Measurements from ENCODE around the gene ITGB5. TPM values are rescaled to one million over a fixed set of nuclear protein-coding genes. Genes with fewer than 3 reads are reported as not detected.

Gene ITGB5, protein sequence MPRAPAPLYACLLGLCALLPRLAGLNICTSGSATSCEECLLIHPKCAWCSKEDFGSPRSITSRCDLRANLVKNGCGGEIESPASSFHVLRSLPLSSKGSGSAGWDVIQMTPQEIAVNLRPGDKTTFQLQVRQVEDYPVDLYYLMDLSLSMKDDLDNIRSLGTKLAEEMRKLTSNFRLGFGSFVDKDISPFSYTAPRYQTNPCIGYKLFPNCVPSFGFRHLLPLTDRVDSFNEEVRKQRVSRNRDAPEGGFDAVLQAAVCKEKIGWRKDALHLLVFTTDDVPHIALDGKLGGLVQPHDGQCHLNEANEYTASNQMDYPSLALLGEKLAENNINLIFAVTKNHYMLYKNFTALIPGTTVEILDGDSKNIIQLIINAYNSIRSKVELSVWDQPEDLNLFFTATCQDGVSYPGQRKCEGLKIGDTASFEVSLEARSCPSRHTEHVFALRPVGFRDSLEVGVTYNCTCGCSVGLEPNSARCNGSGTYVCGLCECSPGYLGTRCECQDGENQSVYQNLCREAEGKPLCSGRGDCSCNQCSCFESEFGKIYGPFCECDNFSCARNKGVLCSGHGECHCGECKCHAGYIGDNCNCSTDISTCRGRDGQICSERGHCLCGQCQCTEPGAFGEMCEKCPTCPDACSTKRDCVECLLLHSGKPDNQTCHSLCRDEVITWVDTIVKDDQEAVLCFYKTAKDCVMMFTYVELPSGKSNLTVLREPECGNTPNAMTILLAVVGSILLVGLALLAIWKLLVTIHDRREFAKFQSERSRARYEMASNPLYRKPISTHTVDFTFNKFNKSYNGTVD
- 27.9 and 33.4 TPM in 2 replicates for polyA plus RNA-seq (2014; cell fraction: cytosol; rRNA removed)
- polyA plus RNA-seq (2014; cell fraction: nucleus; rRNA removed) = 13.8 and 19.2 TPM in 2 replicates

- peak; percentile 84 for DNase-seq (ENCODE audit: low spot score)
Measured at GRCh38 chr3:124887177-124887931, at the start of gene ITGB5. TSS of gene ITGB5 (minus strand) at chr3:124887365. CDS start at chr3:124887000, 365 bp downstream.

- no peak for DNase-seq (ENCODE audit: low spot score)
Measured at GRCh38 chr3:124935794-124936542, 48.8 kb upstream of the ITGB5 start.

- no peak for DNase-seq (ENCODE audit: low spot score)
Measured at GRCh38 chr3:124935264-124935663, 48.1 kb upstream of the ITGB5 start.

- no peak for DNase-seq (ENCODE audit: low spot score)
Measured at GRCh38 chr3:124934577-124934976, 47.4 kb upstream of the ITGB5 start, which contains the start of gene MUC13. TSS of gene MUC13 (minus strand) at chr3:124934751. CDS start at chr3:124934712, 39 bp downstream.

DNA sequence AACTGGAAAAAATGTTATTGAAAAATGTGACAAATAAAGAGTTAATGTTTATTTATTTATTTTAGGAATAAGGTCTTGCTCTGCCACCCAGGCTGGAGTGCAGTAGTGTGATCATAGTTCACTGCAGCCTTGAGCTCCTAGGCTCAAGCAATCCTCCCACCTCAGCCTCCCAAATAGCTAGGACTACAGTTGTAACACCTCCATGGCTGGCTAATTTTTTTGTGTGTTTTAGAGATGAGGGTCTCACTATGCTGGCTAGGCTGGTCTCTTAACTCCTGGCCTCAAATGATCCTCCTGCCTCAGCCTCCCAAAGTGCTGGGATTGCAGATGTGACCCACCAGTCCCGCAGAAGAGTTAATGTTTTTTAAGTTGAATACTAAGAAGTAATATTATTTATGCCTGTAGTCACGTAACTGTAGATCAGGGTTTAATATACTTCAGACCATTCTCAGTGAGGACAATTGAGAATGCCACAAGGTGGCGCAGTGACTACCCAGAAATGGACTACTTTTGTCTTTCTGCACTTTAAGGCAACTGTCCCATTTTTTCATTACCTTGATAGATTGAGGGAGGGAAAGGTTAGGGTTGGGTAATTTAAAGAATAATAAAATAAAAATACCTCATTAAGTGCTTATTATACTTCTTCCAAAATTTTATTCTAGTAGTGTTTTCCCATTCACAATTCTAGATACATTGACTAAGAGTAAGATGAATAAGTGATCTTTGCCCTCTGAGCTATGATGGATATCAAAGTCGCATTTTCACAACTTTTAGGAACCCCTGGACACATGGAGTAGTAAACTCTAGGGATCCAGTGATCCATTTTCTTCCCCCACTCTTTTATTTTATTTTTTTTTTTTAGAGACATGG, 41.4 kb upstream of the ITGB5 start:
- DNase-seq (ENCODE audit: low spot score) = peak; percentile 69

DNA sequence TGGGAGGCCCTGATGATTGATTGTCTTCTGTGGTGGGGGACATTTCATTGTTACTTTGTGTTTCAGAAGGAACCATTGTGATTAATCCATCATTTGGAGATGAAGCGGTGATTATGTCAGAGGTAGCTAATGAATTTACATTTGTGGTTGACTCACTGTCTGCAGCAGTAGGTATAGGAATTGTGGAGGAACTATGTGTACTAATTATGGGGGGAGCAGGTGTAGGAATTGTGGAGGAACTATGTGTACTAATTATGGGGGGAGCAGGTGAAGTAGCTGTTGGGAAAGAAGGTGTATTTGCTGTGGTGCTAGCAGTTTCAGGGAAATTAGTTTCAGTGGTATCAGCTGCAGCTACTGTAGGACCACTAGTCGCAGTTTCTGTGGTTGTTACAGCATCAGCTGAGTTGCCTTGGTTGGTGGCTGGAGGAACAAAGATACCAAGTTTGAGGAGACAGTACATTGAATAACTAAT, 40.4 kb upstream of the ITGB5 start:
- DNase-seq (ENCODE audit: low spot score) = no peak

GRCh38 chr3:124926426-124927101, 39.4 kb upstream of the ITGB5 start:
- no peak for DNase-seq (ENCODE audit: low spot score)

DNA sequence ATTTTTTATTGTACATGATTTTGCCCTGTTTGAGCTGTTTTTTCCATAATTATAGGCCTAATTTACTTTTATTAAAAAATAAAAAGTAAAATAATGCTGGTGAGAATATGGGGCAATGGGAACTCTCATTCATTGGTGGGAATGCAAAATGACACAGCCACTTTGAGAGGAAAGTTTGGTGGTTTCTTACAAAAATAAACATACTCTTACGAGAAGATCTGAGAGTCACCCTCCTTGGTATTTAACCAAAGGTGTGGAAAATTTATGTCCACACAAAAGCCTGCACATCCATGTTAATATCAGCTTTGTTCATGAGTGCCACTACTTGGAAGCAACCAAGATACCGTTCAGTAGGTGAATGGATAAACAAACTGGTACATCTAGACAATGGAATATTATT, 37.6 kb upstream of the ITGB5 start:
- DNase-seq (ENCODE audit: low spot score) = no peak

DNA sequence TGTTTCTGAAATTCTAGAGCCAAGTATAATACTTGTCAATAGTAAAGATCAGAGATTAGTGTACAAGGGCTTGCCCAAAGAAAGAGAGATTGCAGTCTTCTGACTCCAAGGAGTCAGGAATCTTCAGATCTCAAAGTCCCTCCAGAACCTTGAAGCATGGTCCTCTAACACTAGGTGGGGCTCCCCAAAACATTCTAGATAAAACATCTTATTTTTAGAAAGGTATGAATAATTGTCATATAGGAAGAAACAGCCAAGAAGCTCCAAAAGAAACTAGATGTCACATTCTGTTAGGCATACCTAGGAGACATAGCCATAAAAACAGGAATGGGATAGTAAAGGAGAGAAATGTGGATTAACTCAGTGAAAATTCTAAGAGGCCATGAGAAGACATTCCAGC, 36.7 kb upstream of the ITGB5 start:
- DNase-seq (ENCODE audit: low spot score) = no peak

- DNase-seq (ENCODE audit: low spot score) = no peak
Measured at GRCh38 chr3:124920718-124921117, 33.6 kb upstream of the ITGB5 start.

DNA sequence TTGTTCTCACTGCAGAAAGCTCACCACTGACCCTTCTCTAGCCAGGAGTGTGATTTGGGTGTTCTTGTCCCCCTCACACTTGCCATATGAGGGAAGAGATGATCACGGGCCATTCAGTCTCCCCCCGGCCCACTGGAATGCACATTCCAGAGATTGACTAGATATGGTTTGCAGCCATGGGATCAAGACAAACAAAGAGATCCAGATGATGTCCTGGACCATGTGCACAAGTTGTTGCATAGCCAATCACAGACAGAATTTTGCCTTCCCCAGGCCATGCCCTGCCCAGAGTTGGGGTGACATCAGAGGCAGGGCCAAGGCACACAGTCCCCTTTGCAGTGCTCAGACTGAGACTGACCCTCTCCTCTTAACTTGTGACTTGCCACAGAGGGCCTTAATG, 32.6 kb upstream of the ITGB5 start:
- no peak for DNase-seq (ENCODE audit: low spot score)

- DNase-seq (ENCODE audit: low spot score) = no peak
Measured at GRCh38 chr3:124918524-124918923, 31.4 kb upstream of the ITGB5 start.

DNA sequence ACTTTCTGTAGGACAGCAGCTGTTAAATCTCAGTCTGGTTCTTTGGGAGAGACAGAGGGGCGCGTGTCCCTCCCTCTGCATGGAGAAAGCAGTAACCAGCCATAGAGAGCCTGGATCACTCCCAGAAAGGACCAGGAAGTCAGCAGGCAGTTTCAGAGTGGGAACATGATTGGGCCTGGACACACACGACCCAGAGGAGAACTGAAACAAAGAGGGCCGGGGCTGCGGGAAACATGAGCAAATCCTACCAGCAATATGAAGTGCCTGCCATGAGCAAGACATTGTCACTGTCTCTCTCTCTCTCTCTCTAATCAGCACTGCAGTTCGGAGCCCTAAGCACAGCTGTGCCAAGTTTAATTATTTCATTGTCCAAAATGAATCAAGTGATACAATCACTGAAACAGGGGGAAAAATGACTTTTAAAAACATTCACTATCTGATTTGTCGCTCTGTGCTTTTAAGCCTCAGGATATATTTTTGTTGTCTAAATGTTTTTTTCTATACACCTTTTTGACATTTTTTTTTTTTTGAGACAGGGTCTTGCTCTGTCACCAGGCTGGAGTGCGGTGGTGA, 29.8 kb upstream of the ITGB5 start:
- peak; percentile 25 for DNase-seq (ENCODE audit: low spot score)

DNA sequence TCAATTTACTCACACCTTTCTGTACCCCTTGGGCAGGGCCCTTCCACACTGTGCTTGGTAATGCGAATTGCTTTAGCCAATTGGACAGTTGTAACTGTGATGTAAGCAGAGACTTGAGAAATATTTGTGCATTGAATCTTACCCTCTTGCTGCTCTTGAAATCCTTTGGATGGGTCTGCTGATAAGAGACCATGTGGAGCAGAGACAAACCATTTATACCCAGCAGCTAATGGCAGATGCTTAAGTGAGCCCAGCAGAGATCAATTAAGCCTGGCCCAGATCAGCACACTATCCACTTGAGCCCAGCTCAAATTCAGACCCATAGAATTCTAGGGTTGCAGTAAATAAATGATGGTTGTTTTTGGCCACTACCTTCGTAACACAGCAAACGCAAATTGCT, 28.1 kb upstream of the ITGB5 start:
- DNase-seq (ENCODE audit: low spot score) = peak; percentile 31

DNA sequence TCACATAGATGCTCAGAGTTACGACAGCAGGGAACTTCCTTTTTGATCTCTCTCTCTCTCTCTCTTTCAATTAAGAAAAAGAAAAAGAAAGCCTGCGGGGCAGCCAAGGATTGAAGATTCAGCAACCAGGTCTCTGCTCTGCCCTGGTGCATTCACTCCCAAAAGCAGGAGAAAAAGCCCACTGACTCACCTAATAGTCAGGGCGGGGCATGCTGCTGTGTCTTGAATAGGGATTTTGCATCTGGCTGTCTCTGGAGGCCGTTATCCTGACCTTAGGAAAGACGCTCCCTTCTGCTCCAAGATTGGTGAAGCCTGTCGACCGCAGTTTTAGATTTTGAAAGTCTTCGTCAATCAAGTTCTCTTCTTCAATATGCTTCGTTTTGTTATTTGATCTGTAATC, 20.8 kb upstream of the ITGB5 start:
- DNase-seq (ENCODE audit: low spot score) = no peak

- no peak for DNase-seq (ENCODE audit: low spot score)
Measured at GRCh38 chr3:124904835-124905492, 17.8 kb upstream of the ITGB5 start.

GRCh38 chr3:124903896-124904834, 17.0 kb upstream of the ITGB5 start:
- no peak for DNase-seq (ENCODE audit: low spot score)

All from SK-N-DZ (cell line).